ENCODE data around the gene INF2.

INF2 gene

DNA sequence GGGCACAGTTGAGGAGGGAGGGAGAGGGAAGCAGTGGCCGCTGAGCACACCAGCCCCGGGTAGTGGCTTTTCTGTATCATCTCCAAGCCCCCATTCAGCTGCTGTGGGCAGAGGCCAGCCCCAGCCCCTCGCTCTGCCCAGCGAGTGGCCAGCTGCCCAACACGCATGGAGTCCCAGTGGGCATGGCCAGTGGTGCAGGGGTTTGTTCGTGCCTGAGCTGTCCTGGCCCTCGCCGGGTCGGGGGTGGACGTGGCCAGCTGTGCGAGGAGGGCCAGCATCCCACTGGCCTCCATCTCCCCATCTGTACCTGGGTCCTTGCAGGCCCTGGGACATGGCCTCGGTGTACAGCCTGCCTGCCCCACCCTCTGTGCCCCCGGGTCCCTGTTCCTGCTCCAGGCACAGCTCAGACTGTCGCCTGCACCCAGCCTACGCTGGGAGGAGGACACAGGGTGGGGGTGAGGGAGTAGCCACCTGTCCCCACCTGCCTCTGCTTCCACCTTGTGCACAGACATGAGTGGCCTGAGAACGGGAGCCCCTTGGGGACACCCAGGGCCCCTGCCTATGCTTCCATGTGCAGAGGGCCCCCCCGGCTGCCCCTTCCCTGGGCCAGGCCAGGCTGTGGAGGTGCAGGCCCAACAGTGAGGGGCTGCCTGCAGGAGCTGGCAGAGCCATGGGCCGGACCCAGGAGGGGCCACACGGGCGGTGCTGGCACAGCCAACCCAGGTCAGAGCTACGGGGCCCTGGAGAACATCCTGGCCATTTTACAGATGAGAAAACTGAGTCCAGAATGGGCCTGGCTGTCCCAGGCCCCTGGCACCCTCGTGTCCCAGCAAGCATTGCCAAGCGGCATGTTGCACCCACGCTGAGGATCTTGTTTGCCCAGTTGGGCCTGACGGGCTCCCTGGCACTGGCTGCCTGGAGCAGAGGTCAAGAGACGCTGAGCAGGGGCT lies 4.3 kb downstream of the INF2 start:
- H2AK5ac ChIP-seq (ENCODE audit: low read length, severe bottlenecking) = peak overlapping the region; percentile 28
- 94% methylated on average over 25 of the region's 26 CpGs for WGBS

DNA sequence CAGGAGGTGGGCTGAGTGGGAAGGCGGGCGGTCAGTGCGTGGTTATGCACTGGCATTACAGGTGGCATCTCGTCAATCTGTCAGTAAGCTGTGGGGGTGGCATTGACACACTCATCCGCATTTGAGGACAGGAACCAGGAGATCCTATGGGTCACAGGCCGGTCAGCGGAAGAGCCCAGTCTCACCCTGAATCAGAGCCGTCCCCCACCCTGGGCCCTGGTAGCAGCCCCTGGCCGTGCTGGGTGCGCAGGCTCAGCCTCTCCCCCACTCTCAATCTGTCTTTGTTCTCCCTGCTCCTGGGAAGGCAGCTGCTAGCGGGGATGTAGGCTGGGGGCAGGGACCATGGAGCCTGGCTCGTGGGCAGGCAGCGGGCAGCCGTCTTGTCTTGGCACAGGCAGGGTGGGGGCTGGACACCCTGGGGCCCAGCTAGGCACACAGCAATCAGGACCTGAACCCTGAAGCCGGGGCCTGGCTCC lies 5.1 kb downstream of the INF2 start:
- peak overlapping the region; percentile 73 for H3K27ac ChIP-seq (ENCODE audit: low read length, poor library complexity, severe bottlenecking)
- no peak overlapping the region for H3K4me3 ChIP-seq (ENCODE audit: insufficient read depth in 1 of 2, low read depth in 1 of 2, low read length in 2 of 2)
- peak overlapping the region in 1 of 2 experiments; percentile 14 for H3K23ac ChIP-seq (ENCODE audit: low read length in 2 of 2)
- no peak overlapping the region for H2BK5ac ChIP-seq (ENCODE audit: low read depth, low read length, poor library complexity, severe bottlenecking)
- 85% methylated on average over 15 of the region's 15 CpGs for WGBS
- DNase-seq = no peak
- no peak overlapping the region for H3K9ac ChIP-seq (ENCODE audit: low read length)
- H3K27me3 ChIP-seq (ENCODE audit: control insufficient read depth in 1 of 2, insufficient read depth in 1 of 2, low read length in 2 of 2) = no peaks in the 10 kb centered on the region
- H2BK12ac ChIP-seq (ENCODE audit: low read length in 2 of 2) = no peak overlapping the region
- H3K79me1 ChIP-seq (replicated peaks; ENCODE audit: low read length, poor library complexity, severe bottlenecking) = peaks cover 10% of the 10 kb centered on the region
- H2BK120ac ChIP-seq (ENCODE audit: low read depth, low read length) = no peak overlapping the region
- H4K8ac ChIP-seq (ENCODE audit: low read length) = peak overlapping the region; percentile 59
- peak overlapping the region; percentile 26 for H3K4me2 ChIP-seq (ENCODE audit: low read length, poor library complexity, severe bottlenecking)
- H3K14ac ChIP-seq (ENCODE audit: low read length in 2 of 2) = peak overlapping the region in 1 of 2 experiments; percentile 71
- H4K91ac ChIP-seq (ENCODE audit: low read length) = peak overlapping the region; percentile 30
- H2AFZ ChIP-seq (ENCODE audit: low read depth, low read length) = no peak overlapping the region
- H2BK15ac ChIP-seq (ENCODE audit: low read depth, poor library complexity, severe bottlenecking) = no peak overlapping the region
- peak overlapping the region; percentile 56 to 64 for H3K18ac ChIP-seq (ENCODE audit: low read depth in 1 of 2, low read length in 2 of 2)
- peak overlapping the region in 1 of 2 experiments; percentile 52 for H3K4ac ChIP-seq (ENCODE audit: low read depth in 1 of 2, low read length in 2 of 2)
- H2AK5ac ChIP-seq (ENCODE audit: low read length, severe bottlenecking) = peak overlapping the region; percentile 28
- no peaks in the 10 kb centered on the region for H3K9me3 ChIP-seq (ENCODE audit: control insufficient read depth, low read length)
- H3K4me1 ChIP-seq (ENCODE audit: control insufficient read depth, insufficient read depth, low read depth, low read length) = peaks cover 93% of the 10 kb centered on the region
- peaks cover 15 to 73% of the 10 kb centered on the region in 2 experiments for H3K36me3 ChIP-seq (ENCODE audit: control insufficient read depth in 1 of 2, insufficient read depth in 2 of 2, low read depth in 1 of 2, low read length in 2 of 2)

More for the DNA sequence above, 4.3 kb downstream of the INF2 start:
- Histone ChIP-seq H3K18ac (ENCODE audit: low read depth in 1 of 2, low read length in 2 of 2) (no peak overlapping the region), H2BK120ac (ENCODE audit: low read depth, low read length) (peak overlapping the region; percentile 12), H3K36me3 (ENCODE audit: control insufficient read depth in 1 of 2, insufficient read depth in 2 of 2, low read depth in 1 of 2, low read length in 2 of 2) (peaks cover 15 to 65% of the 10 kb centered on the region in 2 experiments), H4K91ac (ENCODE audit: low read length) (no peak overlapping the region), H3K79me1 (replicated peaks; ENCODE audit: low read length, poor library complexity, severe bottlenecking) (peaks cover 5% of the 10 kb centered on the region), H3K4me3 (ENCODE audit: insufficient read depth in 1 of 2, low read depth in 1 of 2, low read length in 2 of 2) (no peak overlapping the region), H2BK5ac (ENCODE audit: low read depth, low read length, poor library complexity, severe bottlenecking) (no peak overlapping the region), H2BK12ac (ENCODE audit: low read length in 2 of 2) (no peak overlapping the region), H3K14ac (ENCODE audit: low read length in 2 of 2) (no peak overlapping the region), H3K4me2 (ENCODE audit: low read length, poor library complexity, severe bottlenecking) (no peak overlapping the region), H4K8ac (ENCODE audit: low read length) (peak overlapping the region; percentile 59), H3K9me3 (ENCODE audit: control insufficient read depth, low read length) (no peaks in the 10 kb centered on the region), H3K27ac (ENCODE audit: low read length, poor library complexity, severe bottlenecking) (peak overlapping the region; percentile 73), H2BK15ac (ENCODE audit: low read depth, poor library complexity, severe bottlenecking) (no peak overlapping the region), H3K4me1 (ENCODE audit: control insufficient read depth, insufficient read depth, low read depth, low read length) (peaks cover 90% of the 10 kb centered on the region), H3K23ac (ENCODE audit: low read length in 2 of 2) (no peak overlapping the region), H2AFZ (ENCODE audit: low read depth, low read length) (no peak overlapping the region), H3K4ac (ENCODE audit: low read depth in 1 of 2, low read length in 2 of 2) (peak overlapping the region in 1 of 2 experiments; percentile 52), H3K27me3 (ENCODE audit: control insufficient read depth in 1 of 2, insufficient read depth in 1 of 2, low read length in 2 of 2) (no peaks in the 10 kb centered on the region), H3K9ac (ENCODE audit: low read length) (no peak overlapping the region)
- no peak for DNase-seq

DNA sequence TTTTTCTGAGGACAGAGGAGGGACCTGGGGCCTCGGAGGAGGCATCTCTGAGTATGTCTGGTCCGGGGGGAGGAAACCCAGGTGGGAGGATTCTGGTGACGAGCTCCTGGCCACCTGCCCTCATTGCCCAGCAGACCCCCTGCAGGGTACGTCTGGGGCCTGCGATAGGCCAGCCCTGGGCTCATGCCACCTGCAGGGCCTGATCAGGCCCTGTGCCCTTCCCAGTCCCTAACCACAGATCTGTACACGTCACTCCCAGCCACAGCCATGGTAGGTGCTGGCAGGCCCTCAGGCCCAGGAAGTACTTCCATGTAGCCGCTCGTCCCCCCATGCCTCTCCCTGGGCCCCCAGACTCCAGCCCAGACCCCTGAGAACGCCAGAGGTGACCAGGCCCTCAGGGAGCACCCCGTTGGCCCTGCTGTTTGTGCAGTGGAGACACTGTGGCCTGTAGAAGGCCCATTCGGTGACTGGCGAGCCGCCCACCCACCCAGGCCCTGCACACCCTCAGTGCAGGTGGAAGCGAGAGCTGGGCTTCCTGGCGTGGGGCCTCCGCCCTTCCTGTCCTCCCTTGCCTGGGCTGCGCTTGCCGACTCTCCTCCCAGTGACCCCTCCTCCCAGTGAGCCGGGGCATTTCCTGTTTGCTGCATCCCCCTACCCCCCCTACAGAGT lies 5.7 kb downstream of the INF2 start:
- H3K23ac ChIP-seq (ENCODE audit: low read length in 2 of 2) = peak overlapping the region in 1 of 2 experiments; percentile 14
- H3K36me3 ChIP-seq (ENCODE audit: control insufficient read depth in 1 of 2, insufficient read depth in 2 of 2, low read depth in 1 of 2, low read length in 2 of 2) = peaks cover 15 to 79% of the 10 kb centered on the region in 2 experiments
- H2AFZ ChIP-seq (ENCODE audit: low read depth, low read length) = no peak overlapping the region
- peak overlapping the region; percentile 73 for H4K8ac ChIP-seq (ENCODE audit: low read length)
- no peaks in the 10 kb centered on the region for H3K9me3 ChIP-seq (ENCODE audit: control insufficient read depth, low read length)
- H2BK12ac ChIP-seq (ENCODE audit: low read length in 2 of 2) = peak overlapping the region; percentile 23 to 24
- WGBS = 58% methylated on average over 17 of the region's 19 CpGs
- H4K91ac ChIP-seq (ENCODE audit: low read length) = peak overlapping the region; percentile 53
- H3K4me1 ChIP-seq (ENCODE audit: control insufficient read depth, insufficient read depth, low read depth, low read length) = peaks cover 99% of the 10 kb centered on the region
- peak overlapping the region; percentile 55 for H2AK5ac ChIP-seq (ENCODE audit: low read length, severe bottlenecking)
- peak; percentile 23 for DNase-seq
- peak overlapping the region in 1 of 2 experiments; percentile 5 for H3K14ac ChIP-seq (ENCODE audit: low read length in 2 of 2)
- peak overlapping the region; percentile 68 for H2BK15ac ChIP-seq (ENCODE audit: low read depth, poor library complexity, severe bottlenecking)
- no peaks in the 10 kb centered on the region for H3K27me3 ChIP-seq (ENCODE audit: control insufficient read depth in 1 of 2, insufficient read depth in 1 of 2, low read length in 2 of 2)
- H3K4me2 ChIP-seq (ENCODE audit: low read length, poor library complexity, severe bottlenecking) = peak overlapping the region; percentile 26
- H3K27ac ChIP-seq (ENCODE audit: low read length, poor library complexity, severe bottlenecking) = peak overlapping the region; percentile 73
- peaks cover 13% of the 10 kb centered on the region for H3K79me1 ChIP-seq (replicated peaks; ENCODE audit: low read length, poor library complexity, severe bottlenecking)
- no peak overlapping the region for H2BK120ac ChIP-seq (ENCODE audit: low read depth, low read length)
- no peak overlapping the region for H3K4me3 ChIP-seq (ENCODE audit: insufficient read depth in 1 of 2, low read depth in 1 of 2, low read length in 2 of 2)
- peak overlapping the region in 1 of 2 experiments; percentile 64 for H3K18ac ChIP-seq (ENCODE audit: low read depth in 1 of 2, low read length in 2 of 2)
- peak overlapping the region; percentile 32 to 76 for H3K4ac ChIP-seq (ENCODE audit: low read depth in 1 of 2, low read length in 2 of 2)
- H3K9ac ChIP-seq (ENCODE audit: low read length) = no peak overlapping the region
- peak overlapping the region; percentile 5 for H2BK5ac ChIP-seq (ENCODE audit: low read depth, low read length, poor library complexity, severe bottlenecking)

GRCh38 chr14:104695660-104696000 lies 6.2 kb downstream of the INF2 start:
- H3K23ac ChIP-seq (ENCODE audit: low read length in 2 of 2) = no peak overlapping the region
- 81% methylated on average over 6 of the region's 6 CpGs for WGBS
- peak overlapping the region; percentile 55 for H2AK5ac ChIP-seq (ENCODE audit: low read length, severe bottlenecking)
- H3K9me3 ChIP-seq (ENCODE audit: control insufficient read depth, low read length) = no peaks in the 10 kb centered on the region
- H3K14ac ChIP-seq (ENCODE audit: low read length in 2 of 2) = no peak overlapping the region
- peaks cover 15 to 81% of the 10 kb centered on the region in 2 experiments for H3K36me3 ChIP-seq (ENCODE audit: control insufficient read depth in 1 of 2, insufficient read depth in 2 of 2, low read depth in 1 of 2, low read length in 2 of 2)
- H2BK15ac ChIP-seq (ENCODE audit: low read depth, poor library complexity, severe bottlenecking) = peak overlapping the region; percentile 17
- DNase-seq = no peak
- H2BK12ac ChIP-seq (ENCODE audit: low read length in 2 of 2) = no peak overlapping the region
- no peak overlapping the region for H4K91ac ChIP-seq (ENCODE audit: low read length)
- peak overlapping the region; percentile 4 to 30 for H3K4ac ChIP-seq (ENCODE audit: low read depth in 1 of 2, low read length in 2 of 2)
- H3K4me2 ChIP-seq (ENCODE audit: low read length, poor library complexity, severe bottlenecking) = no peak overlapping the region
- peak overlapping the region; percentile 73 for H4K8ac ChIP-seq (ENCODE audit: low read length)
- H3K4me3 ChIP-seq (ENCODE audit: insufficient read depth in 1 of 2, low read depth in 1 of 2, low read length in 2 of 2) = no peak overlapping the region
- H2BK120ac ChIP-seq (ENCODE audit: low read depth, low read length) = no peak overlapping the region
- no peak overlapping the region for H2AFZ ChIP-seq (ENCODE audit: low read depth, low read length)
- peak overlapping the region; percentile 73 for H3K27ac ChIP-seq (ENCODE audit: low read length, poor library complexity, severe bottlenecking)
- no peak overlapping the region for H2BK5ac ChIP-seq (ENCODE audit: low read depth, low read length, poor library complexity, severe bottlenecking)
- H3K9ac ChIP-seq (ENCODE audit: low read length) = no peak overlapping the region
- no peaks in the 10 kb centered on the region for H3K27me3 ChIP-seq (ENCODE audit: control insufficient read depth in 1 of 2, insufficient read depth in 1 of 2, low read length in 2 of 2)
- peaks cover 100% of the 10 kb centered on the region for H3K4me1 ChIP-seq (ENCODE audit: control insufficient read depth, insufficient read depth, low read depth, low read length)
- peak overlapping the region in 1 of 2 experiments; percentile 25 for H3K18ac ChIP-seq (ENCODE audit: low read depth in 1 of 2, low read length in 2 of 2)
- peaks cover 13% of the 10 kb centered on the region for H3K79me1 ChIP-seq (replicated peaks; ENCODE audit: low read length, poor library complexity, severe bottlenecking)

All from mesenchymal stem cell (in vitro differentiated cells and primary cell).